ENCODE results near the gene ZBTB22. TPM values are rescaled to one million over a fixed set of nuclear protein-coding genes. Genes with fewer than 3 reads are reported as not detected.

The ZBTB22 gene
- polyA plus RNA-seq, 4 donors: 20.1 to 25.5 (median 21.4) TPM

DNA sequence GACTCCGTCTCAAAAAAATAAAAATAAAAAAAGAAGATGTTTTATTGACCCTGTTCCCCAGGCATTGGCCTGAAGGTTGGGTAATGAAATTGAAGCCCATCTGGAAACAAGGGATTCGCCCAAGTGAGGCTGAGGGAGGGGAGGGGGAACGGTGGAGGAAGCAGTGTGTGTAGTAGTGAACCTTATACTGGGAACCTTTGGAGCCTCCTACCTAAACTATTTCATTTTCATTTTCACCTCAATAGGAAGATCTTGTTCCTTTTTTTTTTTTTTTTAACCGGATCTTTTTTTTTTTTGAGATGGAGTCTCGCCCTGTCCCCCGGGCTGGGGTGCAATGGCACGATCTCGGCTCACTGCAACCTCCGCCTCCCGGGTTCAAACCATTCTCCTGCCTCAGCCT is 13.2 kb upstream of the ZBTB22 start:
- no peak for DNase-seq (ENCODE audit: low read depth in 4 of 4, low spot score in 3 of 4)

DNA sequence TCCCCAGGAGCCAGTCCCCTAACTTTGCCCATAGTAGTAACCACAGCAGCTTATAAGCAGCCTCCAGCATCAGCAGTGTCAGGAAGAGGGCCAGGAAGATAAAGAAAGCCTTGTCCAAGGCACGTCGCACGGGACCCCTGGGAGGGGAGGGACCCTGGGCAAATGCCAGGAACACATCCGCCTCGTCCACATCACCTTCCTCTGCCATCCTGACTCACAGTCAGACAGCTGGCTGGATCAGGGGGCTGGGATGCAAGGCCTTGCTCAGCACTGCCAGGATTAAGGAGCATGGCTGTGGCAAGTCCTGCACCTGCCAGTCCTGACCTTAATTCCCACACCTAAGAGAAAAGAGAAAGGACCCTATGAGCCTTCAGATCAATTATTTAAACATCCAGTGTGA is 11.5 kb upstream of the ZBTB22 start:
- no peak for DNase-seq (ENCODE audit: low read depth in 4 of 4, low spot score in 3 of 4)

DNA sequence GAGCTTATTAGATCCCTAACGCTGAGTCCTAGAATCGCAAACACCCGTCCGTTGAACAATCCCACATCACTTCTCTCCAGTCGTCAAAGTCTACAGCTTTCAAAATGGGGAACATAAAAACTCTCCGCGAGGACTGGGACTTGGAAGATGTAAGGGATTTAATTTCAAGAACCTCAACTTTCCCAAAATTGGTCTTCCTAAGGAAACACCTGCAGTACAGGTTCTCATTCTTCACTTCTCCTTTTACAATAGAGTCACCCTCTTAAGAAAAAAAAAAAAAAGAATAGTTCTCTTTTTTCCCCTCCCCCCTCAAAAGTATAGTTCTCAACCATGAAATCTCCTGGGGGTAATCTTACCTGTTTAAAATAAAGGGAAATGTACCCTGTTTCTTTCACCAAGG is 6.6 kb upstream of the ZBTB22 start:
- DNase-seq (ENCODE audit: low read depth in 4 of 4, low spot score in 3 of 4): no peak

DNA sequence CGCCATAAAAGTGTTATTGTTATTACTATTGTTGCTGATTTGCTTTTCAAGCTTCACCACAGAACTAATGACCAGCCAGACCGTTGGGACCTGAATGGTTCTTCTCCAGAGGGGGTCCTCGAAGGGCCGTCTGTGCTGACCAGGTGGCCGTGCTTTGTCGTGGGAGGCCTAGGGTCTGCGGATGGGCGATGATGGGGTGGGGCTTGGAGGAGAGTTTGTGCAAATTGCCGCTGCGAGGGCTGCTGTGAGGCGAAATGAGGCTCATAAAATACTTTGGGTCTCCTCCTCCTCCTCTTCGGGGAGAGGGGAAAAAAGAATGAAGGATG is 6.0 kb upstream of the ZBTB22 start:
- DNase-seq (ENCODE audit: low read depth in 4 of 4, low spot score in 3 of 4): no peak

DNA sequence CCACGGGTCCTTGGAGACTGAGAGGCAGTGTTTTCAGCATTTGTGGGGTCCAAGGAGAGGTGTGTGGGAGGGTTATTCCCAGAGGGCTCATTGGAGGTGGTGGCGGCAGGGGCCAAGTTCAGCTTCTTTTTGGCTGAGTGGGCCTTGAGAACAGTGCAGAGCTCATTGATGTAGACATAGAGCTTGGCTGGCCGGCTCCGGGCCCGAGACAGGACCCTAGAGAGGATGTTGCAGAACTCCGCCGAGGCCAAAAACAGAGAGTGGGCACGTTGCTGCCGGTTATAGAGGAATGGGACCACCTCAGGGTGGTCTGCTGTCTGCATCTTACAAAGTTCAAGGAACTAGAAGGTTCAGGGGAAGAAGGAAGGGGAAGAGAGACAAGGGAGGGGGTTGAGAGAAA is 3.7 kb upstream of the ZBTB22 start:
- DNase-seq (ENCODE audit: low read depth in 4 of 4, low spot score in 3 of 4): no peak

DNA sequence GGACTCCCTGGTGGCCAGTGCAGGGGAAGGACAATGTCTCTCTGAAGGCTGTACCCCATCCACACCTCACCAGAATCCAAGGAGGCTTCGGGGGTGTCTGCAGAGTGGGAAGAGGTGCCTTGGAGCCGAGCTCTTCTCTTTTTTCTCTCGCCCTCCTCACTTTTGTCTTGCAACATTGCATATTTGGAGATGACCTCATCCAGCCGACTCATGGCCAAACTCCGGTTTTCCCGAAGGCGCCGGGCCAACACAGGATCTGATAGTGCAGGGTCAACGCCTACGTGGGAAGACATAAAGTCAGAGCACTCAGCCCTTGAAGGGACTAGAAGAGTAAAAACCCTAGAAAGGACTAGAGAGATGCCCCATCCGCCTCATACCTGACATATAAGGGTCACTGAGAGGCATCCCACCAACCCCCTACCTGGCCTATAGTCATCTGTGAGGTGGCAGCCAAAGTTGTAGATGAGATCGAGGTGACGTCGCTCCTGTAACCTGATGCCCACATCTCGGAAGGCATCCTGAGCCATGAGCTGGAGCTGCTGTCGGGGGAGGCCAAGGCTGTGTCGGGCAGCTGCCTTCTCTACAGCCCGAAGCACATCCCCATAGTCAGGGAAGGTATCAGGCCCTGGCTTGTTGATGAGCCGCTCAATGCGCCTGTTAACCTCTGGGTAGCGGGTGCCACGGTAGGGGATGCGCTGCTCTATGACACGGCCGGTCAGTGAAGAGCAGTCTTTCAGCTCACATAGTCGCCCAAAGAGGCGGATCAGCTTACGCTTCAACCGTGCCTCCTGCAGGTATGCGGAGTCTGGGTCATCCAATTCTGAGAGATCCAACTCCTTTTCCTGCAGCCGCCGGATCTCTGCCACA is 3.0 kb upstream of the ZBTB22 start:
- DNase-seq (ENCODE audit: low read depth in 4 of 4, low spot score in 3 of 4): no peak

DNA sequence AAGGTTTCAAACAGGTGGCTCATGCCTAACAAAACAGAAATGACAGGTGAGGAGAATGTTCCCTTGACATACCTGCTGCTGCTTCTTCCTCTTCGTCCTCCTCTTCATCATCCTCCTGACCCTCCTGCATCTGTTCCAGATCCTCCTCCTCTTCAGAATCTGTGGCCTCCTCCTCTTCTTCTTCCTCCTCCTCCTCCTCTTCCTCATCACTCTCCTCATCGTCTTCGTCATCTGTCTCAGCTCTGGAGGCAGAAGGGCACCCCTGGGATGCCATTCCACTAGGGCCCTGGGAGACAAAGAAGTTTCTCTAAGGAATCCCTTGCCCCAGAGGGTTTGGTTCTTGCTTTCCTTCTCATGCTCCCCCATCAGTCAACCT is 2.4 kb upstream of the ZBTB22 start:
- DNase-seq (ENCODE audit: low read depth in 4 of 4, low spot score in 3 of 4): no peak

DNA sequence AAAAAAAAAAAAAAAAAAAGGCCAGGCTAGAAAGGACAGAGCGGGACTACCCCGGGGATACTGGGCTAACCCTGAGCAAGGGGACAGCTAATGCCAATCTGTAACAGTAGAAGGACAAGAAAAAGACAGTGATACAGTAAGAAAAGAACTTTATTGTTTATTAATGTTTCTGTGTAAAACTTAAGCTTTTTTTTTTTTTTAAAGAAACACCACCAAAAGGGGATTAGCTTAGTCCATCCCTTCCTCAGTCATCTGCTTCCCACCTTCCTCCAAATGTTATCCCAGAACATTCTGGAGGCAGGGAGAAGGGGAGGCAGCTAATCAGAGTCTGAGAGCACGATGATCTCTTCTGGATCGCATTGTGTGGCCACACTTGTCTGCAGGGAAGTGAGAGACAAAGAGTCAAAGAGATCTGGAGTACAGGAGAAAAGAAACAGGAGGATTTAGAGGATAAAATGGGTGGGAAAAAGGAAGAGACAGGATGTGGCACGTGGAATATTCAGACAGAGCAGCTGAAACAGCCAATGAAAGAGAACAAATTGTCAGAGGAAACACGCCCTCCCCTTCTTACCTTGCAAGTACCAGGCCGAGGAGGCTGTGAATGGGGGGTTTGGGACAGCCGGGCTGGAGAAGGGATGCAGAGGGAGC is 1.0 kb upstream of the ZBTB22 start:
- no peak for DNase-seq (ENCODE audit: low read depth in 4 of 4, low spot score in 3 of 4)

DNA sequence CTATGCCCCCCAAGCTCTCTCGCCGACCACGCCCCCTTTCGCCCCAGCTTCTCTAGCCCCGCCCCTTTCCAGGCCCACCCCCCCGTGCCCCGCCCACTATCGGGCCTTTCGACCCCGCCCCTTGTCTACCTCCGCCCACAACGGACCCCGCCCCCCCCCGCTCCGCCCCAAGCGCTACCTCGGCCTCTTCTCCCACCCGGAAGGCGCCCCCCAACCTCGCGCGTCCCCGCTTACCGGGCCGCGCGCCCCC is 200 bp downstream of the ZBTB22 start:
- DNase-seq (ENCODE audit: low read depth in 4 of 4, low spot score in 3 of 4): no peak

DNA sequence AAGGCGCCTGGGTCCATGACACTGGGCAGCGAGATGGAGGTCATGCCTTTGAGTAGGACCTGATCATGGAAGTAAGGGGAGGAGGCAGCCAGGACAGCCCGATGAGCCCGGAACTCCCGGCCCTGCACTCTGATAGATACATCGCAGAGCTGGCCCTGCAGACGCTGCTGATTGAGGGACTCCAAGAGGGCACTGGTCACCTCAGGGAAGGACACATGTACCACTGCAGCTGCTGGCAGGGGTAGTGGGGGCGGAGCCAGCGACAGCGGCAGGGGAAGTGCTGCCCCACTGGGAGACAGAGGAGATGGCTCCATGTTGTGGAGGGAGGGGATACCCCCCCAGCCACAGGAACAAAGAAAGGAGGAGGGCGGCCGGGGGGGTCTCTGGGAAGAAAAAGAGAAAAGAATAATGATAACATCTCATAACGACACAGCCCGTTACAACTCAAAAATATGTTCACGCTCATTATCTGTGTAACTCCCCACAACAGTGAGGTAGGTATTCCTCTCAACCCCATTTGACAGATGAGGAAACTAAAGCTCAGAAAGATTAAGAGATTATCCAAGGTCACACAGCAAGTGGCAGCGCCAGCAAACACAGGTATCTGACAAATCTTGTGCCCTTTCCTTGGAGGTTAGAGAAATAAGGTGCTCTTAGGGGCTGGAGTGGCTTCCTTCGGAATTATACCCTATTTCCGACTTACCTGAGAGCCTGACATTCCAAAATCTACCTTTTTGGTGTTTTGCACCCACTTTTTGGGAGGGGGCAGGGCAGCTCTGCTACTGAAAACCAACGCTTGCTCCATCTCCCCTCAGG is 733 bp downstream of the ZBTB22 start:
- no peak for DNase-seq (ENCODE audit: low read depth in 4 of 4, low spot score in 3 of 4)

DNA sequence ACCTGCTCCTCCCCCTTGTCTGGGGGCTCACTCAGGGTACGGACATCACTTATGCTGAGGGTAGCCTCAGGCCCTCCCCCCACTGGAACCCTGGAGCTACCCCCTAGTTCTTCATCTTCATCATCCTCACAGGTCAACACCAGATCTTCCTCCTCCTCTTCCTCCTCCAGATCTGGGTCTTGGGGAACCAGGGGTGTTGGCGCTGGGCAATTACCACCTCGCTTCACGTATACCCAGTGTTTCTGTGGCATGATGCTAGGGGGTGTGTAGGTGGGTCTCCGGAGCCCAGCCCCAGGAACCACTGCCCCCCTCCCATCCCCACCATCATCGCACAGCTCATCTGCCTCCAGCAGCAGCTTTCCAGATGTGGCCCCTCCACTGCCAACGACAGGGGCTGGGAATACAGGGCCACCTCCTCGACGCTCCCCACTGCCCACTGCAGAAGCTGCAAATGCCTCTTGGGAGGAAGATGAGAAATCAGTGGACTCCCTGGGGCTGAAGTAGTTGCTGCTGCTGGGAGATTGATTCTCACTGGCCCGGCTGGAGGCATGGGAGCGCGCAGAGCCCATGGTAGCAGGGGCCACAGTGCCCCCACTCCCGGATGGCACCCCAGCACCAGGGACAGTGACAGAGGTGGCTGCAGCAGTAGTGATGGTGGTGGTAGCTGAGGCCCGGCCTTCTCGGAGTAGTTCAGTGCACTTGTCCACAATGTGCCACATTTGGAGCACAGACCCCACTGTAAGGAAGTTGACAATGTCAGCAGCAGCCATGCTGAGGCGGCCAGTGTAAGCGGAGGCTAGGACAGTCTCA is 1.5 kb downstream of the ZBTB22 start:
- DNase-seq (ENCODE audit: low read depth in 4 of 4, low spot score in 3 of 4): no peak

DNA sequence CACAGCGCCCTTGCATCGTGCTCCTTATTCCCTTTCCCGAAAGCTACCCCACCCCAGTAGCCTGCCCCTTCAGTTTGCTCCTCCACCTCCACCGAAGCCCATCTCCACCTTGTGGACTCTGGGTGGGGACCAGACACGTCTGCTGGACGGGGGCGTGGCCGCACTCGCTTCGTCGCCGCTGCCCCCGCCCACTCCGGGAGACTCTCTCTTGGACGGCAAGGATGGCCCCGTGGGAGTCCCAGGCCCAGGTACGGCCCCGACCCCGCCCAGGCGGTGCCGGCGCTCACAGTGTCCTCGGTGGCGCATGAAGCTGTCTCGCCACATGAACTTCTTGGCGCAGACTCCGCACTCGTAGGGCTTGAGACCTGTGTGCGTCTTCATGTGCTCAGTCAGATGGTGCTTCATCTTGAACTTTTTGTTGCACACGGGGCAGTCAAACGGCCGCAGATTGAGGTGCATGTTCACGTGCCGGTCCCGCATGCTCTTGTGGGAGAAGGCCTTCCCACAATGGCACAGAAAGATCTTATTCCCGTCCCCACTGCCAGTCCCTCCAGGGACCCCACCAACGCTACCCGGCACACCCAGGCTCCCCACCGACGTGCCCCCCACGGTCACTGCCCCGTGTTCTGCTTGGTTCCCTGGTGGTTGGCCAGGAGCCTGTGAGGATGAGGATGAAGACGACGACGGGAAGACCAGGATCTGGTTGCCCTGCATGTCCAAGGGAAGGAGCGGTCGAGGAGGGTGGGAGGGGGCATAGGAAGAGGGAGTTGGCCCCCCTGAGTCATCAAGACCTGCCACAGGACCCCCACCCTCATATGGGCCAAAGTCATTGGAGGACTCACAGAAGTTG is 2.4 kb downstream of the ZBTB22 start:
- DNase-seq (ENCODE audit: low read depth in 4 of 4, low spot score in 3 of 4): no peak

DNA sequence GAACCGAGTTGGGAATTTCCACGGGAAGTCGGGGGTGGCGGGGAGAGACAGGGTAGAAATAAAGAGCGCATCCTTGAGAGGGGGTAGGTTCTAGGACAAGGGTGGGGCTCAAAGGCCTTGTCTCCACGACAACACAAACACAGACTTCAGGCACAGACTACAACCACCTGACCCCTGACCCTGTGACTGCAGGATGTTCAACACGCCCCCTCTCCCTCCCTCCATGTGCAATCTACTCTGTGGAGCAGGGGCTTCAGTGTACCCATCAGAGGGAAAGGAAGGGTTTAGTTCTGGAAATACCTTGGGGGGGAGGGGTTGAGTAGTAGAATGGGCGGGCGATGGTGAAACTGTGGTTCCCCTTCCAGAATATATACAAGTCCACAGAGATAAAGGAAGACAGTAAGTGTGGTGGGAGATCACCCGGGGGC is 3.0 kb downstream of the ZBTB22 start:
- DNase-seq (ENCODE audit: low read depth in 4 of 4, low spot score in 3 of 4): peak in 2 of 4 donors; percentile 45 to 55

DNA sequence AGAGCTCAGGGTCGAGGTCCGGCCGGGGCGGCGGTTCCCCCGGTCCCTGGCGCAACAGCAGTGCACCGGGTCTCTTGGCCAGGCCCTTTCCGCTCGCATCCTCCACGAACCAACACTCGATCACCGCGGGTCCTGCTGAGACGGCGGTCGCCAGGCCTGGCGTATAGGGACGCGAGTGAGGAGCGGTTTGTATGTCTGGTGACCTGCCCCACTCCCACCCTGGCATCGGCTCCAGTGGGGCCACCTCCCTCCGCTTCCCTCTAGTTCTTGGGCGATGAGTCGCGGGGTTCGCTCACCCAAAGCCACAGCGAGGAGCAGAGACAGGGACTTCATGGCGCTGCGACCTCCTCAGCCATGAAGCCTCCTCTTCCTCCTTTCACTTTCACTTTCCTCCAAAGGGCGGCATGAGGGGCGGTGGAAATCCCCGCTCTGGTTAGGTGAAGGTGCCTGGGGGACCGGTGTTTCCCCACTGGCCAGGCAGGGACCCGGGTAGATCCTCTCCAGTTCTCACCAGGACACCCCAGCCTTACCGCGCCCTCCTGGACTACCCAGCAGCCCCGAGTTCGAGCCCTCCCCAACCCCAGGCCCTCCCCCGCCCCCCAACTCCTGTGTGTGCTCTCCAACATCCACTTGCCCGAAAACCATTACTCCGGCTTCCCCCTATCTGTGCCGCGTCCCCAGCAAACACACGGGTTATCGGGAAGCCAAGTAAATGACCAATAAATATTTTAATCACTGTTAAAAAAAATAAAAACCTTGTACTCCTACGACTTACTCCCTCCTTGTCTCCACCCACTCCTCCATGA is 3.6 kb downstream of the ZBTB22 start, which contains the start of gene TAPBP:
Gene TAPBP (minus strand): TSS at position 370 of the 806 bp plus-strand sequence. CDS start 37 bp downstream, at position 333.
- peak in 3 of 4 donors; percentile 44 to 54 (median 49) for DNase-seq (ENCODE audit: low read depth in 4 of 4, low spot score in 3 of 4)

DNA sequence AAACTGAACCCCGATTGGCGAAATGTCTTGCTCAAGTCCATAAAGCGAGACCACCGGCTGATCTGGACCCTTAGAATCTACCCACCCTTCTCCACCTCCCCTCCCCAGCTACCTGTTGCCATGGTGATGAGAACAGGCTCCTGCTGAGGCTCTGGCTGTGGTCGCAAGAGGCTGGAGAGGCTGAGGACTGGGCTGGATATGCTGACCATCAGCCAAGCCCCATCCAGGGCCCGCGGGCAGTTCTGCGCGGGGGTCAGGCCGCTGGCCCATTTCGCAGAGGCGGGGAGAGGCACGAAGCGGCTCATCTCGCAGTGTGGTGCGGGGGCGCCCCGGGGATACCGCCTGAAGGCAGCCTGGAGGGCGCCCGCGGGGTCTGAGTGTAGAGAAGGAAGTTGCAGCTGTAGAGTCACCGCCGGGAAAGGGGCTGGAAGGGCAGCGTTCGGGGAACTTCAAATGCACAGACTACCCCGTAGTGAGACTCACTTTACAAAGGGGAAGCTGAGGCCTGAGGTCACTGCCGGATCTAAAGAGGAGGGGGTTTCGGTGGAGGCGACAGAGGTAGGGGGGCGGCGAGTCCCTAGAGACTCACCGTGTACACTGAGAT is 4.3 kb downstream of the ZBTB22 start:
- DNase-seq (ENCODE audit: low read depth in 4 of 4, low spot score in 3 of 4): peak in 2 of 4 donors; percentile 18 to 21

DNA sequence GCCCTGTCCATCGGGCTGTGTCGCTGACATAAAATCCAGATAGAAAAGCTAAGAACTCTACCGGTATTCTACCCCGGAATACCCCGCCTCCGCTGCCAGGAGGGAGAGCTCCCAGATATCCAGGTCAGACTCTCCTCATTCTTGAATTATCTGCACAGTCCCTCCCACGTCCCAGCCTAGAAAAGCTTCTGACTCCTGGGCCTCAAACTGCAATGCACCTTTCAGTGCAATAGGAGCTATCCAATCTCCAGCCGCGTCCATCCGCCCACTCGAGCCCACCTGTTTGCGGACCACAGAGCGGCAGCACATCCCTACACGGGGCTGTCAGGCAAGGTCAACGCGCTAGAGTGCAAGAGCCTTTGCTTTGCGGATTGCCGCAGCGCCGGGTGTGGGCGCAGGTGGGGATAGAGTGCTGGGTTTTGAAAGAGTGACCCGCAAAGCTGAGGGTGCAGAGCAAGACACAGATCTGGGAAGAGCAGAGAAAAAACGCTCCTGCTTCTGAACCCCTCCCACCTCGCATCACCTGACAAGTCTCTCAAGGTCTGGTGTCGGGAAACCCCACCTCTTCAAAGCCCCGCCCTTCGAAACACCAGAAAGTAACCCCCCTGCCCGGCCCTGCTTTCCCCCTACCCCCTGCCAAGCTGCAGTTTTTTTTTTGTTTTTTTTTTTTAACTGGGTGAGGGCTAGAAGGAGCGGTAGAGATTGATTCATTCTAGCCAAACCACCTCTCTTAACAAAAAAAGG is 5.0 kb downstream of the ZBTB22 start:
- peak in 2 of 4 donors; percentile 28 to 41 for DNase-seq (ENCODE audit: low read depth in 4 of 4, low spot score in 3 of 4)

DNA sequence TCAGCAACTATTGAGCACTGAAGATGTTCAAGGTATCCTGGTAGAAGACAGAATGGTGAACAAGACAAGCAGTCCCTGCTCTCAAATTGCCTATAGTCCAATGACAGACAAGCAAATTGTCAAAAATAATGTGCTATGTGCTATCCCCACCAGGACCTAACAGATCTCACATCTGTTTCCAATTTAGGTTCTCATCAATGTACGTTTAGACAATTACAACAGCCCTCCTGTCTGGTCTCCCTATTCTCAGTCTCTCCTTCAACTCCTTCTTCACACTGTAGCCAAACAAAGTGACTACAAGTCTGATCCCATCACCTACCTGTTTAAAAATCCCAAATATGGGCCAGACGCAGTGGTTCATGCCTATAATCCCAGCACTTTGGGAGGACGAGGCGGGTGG is 11.2 kb downstream of the ZBTB22 start:
- no peak for DNase-seq (ENCODE audit: low read depth in 4 of 4, low spot score in 3 of 4)

DNA sequence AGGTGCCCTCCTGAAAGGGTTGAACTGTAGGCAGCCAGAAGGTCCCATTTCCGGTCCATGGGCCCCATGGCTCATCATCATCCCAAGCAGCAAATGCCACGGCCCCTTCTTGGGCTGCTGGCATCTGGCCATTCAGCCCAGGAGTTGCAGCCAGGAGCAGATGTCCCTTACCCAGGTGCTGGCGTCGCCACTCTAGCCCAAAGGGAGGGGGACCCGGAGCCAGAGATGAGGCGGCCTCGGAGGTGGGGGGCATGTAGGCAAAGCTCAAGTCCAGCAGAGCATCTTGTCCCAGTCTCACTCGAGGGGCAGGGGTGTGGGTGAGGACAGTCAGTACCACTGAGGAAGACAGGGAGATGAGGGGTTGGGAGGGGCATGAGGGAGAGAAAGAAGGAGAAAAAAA is 12.5 kb downstream of the ZBTB22 start:
- DNase-seq (ENCODE audit: low read depth in 4 of 4, low spot score in 3 of 4): no peak
